ENCODE measurements around the gene SVOPL. TPM values are rescaled to one million over a fixed set of nuclear protein-coding genes. Genes with fewer than 3 reads are reported as not detected.

The SVOPL gene
- total and polyA plus RNA-seq, 2 donors (not counting 3 experiments of a cell fraction or from before 2014, with no cell fraction given), result not detected

- DNase-seq (ENCODE audit: low read depth, low spot score), result no peak
- intact Hi-C loops (cut with micrococcal nuclease) (no loop called here), dilution Hi-C loops (cut with MboI; ENCODE audit: extremely low pct_ligation_motif_present, low sequenced_read_pairs) (no loop called here)
- no peak for FAIRE-seq
- no peaks in the 10 kb centered on the region for H3K4me1 ChIP-seq (ENCODE audit: control insufficient read depth, extremely low read depth, insufficient read depth, low read length)
- H3K4me3 ChIP-seq (replicated peaks in 1 of 3; ENCODE audit: insufficient read depth in 1 of 3, low read depth in 1 of 3, low read length in 3 of 3), result no peak overlapping the region
- H2AFZ ChIP-seq (ENCODE audit: low read depth, low read length), result no peak overlapping the region
- TF ChIP-seq POLR2A (IDR thresholded peaks at IDR 0.05; ENCODE audit: low read depth, low read length) (no peak), FOS (IDR thresholded peaks at IDR 0.05; ENCODE audit: borderline replicate concordance, insufficient read depth, low read length) (no peak), MYC (IDR thresholded peaks at IDR 0.05; ENCODE audit: low read depth, low read length) (no peak), JUN (IDR thresholded peaks at IDR 0.05; ENCODE audit: borderline replicate concordance, insufficient read depth, insufficient read length, low read depth) (no peak), CTCF (IDR thresholded peaks at IDR 0.05; ENCODE audit: extremely low read depth in 1 of 2, insufficient read depth in 1 of 2, low read depth in 1 of 2, low read length in 2 of 2) (no peak), POLR2AphosphoS5 (IDR thresholded peaks at IDR 0.05; ENCODE audit: insufficient read depth, low read depth, low read length) (no peak), EZH2 (IDR thresholded peaks at IDR 0.05; ENCODE audit: borderline replicate concordance, low read depth, low read length, severe bottlenecking) (no peak), GATA2 (IDR thresholded peaks at IDR 0.05; ENCODE audit: insufficient read depth, insufficient read length, low read depth, low read length) (no peak)
- TF ChIP-seq, protein P1, sequence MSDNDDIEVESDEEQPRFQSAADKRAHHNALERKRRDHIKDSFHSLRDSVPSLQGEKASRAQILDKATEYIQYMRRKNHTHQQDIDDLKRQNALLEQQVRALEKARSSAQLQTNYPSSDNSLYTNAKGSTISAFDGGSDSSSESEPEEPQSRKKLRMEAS (IDR thresholded peaks at IDR 0.05; ENCODE audit: insufficient read depth, insufficient read length), result no peak
- POLR2A ChIA-PET, result no interaction called here
- H3K27me3 ChIP-seq (ENCODE audit: control insufficient read depth in 2 of 2, insufficient read depth in 2 of 2, low read length in 2 of 2), result no peaks in the 10 kb centered on the region
- H3K27ac ChIP-seq (ENCODE audit: insufficient read depth, low read depth, low read length), result no peak overlapping the region
- H3K36me3 ChIP-seq (ENCODE audit: control insufficient read depth in 2 of 2, extremely low read depth in 1 of 2, insufficient read depth in 2 of 2, low read length in 2 of 2), result no peaks in the 10 kb centered on the region
- H3K79me2 ChIP-seq (ENCODE audit: control insufficient read depth, insufficient read depth, low read length), result no peaks in the 10 kb centered on the region
- no peaks in the 10 kb centered on the region for H3K9me3 ChIP-seq (replicated peaks; ENCODE audit: control insufficient read depth, insufficient read depth, low read length)
- no peak overlapping the region for H3K9ac ChIP-seq (replicated peaks; ENCODE audit: extremely low read depth, insufficient read depth, low read length)
- CTCF ChIA-PET, result interaction anchor here (1.4 kb wide), 1 partner anchor 20 kb away, joined by 3 read pairs; no protein-coding TSS in a partner anchor
- H4K20me1 ChIP-seq (replicated peaks; ENCODE audit: control insufficient read depth, extremely low read depth, insufficient read depth, low read length), result no peaks in the 10 kb centered on the region
- no TSS peak for BruUV-seq (replicated peaks)
- H3K9me1 ChIP-seq (replicated peaks; ENCODE audit: control insufficient read depth, extremely low read depth, insufficient read depth, low read length), result no peaks in the 10 kb centered on the region
- H3K4me2 ChIP-seq (ENCODE audit: insufficient read depth, low read length), result no peak overlapping the region
Measured at GRCh38 chr7:138603549-138604318, 97.4 kb downstream of the SVOPL start.
